Raji (cell line): ENCODE results near the gene INSIG1.

Source experiments
- POLR2A ChIP-seq: IDR thresholded peaks from 2 replicates; pipeline ENCODE4 v1.6.1; 2011; ENCODE audit warnings: low read depth, low read length, control low read depth; ENCODE audit not compliant: insufficient read depth

INSIG1 gene

DNA sequence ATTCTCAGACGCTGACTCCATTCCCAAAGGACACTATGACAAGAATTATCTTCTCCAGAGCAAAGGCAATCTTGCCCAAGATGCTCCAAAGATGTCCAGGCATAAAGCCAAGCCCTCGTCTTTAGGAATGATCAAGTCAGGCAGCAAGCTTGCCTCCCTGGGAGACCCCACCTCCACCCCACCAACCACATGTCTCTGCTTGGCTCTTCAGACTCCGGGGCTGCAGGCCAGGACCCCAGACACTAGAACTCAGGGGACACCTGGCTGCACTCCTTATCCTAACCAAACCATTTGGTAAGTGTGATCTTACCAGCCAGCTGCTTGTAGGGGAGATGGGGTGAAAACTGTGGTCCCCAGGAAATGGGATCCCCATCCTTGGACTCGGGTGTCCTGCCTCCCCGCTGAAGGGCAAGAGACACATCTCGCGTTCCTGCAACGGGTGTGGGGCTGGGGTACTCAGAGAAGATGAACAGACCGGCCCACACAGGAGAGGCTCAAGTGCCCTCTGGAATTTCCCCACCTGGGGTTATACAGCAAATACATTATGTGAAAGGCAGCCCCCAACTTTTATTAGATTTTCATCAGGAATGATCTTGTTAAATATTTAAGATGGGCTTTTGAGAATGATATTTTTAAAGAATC, 55.7 kb downstream of the INSIG1 start:
- TF ChIP-seq POLR2A = no peak

DNA sequence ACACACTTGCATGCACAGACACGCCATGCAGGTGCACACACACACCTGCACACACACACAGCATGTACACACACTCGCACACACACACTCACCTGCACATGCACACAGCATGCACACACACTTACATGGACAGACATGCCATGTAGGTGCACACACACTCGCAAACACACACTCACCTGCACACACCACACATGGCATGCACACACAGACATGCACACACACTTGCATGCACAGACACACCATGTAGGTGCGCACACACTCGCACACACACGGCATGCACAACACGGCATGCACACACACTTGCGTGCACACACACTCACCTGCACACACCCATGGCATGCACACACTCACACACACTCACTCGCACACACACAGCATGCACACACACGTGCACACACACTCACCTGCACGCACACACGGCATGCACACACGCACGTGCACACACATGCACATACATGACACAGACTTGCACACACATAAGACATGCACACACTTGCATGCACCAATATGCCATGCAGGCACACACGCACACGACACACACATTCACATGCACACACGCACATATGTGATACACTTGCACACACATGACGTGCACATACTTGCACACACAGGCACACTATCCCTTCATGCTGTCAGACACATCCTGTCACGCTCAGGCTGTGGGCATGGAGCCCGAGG, 56.8 kb downstream of the INSIG1 start:
- TF ChIP-seq POLR2A = no peak

- no peak for TF ChIP-seq POLR2A
Observed at GRCh38 chr7:155355176-155355575, 57.5 kb downstream of the INSIG1 start.

DNA sequence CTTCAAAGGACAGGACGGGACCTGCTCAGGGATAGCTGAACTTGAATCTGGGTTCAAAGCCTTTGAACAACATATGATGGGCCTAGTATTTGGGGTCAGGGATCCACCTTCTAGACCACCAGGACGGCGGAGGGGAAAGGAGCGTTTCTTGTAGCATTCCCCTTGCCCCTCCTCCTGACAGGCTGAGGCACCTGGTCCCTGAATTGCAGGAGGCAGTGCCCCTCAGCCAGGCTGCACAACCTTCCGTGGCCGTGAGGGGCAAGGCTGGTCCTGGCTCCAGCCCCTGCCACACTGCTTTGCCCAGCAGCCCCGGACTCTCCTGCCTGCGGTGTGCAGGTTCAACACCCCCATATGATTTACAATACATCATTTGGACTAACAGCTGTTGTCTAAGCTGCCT, 58.1 kb downstream of the INSIG1 start:
- TF ChIP-seq POLR2A = no peak

- no peak for TF ChIP-seq POLR2A
Observed at GRCh38 chr7:155356323-155357105, 58.8 kb downstream of the INSIG1 start.

DNA sequence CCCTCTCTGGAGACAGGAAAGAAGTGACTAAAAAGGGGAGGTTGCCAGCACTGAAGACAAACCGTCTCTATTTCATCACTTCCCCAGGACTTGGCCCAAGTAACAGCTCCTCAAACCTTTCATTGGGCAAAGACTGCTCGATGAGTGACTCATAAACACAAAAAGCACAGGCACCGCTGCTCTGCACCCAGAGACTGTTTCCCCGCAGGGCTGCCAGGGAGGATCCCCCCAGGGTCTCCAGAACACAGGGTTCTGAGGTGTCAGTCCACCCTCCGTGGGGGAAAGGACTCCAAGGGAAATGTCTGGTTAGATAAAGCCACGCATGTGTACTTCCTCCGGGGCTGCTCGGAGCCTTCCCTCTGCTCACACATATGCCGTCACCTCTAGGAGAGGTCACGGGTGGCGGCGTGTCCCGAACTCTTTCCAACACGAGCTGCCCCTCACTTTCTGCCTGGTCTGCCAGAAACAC, 59.9 kb downstream of the INSIG1 start:
- TF ChIP-seq POLR2A = no peak

GRCh38 chr7:155358066-155358947, 60.6 kb downstream of the INSIG1 start:
- TF ChIP-seq POLR2A = no peak

DNA sequence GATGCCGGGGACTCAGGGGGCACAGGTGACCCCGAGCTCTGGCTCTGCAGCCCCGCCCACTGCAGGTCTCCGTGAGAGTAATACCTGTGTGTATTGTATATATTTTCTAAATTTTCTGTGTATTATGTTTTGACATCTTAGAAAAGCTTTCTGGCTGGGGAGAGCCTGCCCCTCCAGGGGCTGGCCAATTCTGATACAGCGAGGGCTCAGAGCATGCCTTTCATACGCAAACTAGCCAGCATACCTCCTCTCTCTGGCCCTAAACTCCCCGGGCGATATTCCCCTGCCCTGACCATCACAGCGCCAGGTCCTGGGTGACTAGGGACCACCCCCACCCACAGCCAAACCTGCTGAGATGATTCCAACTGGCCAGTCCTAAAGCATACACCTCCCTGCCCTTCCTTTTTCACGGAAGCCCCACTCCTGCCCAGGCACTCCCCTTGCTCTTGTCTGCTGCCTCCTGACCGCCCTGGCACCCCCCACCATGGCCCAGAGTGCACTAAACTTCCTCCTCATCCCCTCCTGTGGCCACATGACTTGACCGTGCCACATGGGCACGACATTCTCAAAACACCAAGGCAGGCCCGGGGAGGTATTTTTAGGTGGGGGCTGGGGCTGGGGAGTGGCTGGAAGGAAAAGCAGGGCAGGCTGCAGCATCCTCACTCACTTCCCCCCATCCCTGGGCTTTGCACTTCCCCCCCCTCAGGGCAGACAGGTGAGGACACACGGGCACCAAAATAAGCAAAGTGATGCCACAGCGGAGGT, 61.5 kb downstream of the INSIG1 start:
- no peak for TF ChIP-seq POLR2A
